ENCODE data around the gene MGAT5.

GRCh38 chr2:134411828-134412638 is 158.2 kb downstream of the MGAT5 start:
- peak in 1 of 2 donors; percentile 64 for TF ChIP-seq EP300 (IDR thresholded peaks at IDR 0.05)
- peak; percentile 68 to 83 (median 75) for TF ChIP-seq CTCF (IDR thresholded peaks at IDR 0.05)
- no peak for TF ChIP-seq POLR2A (IDR thresholded peaks at IDR 0.05)
